ENCODE data around the gene ILKAP. TPM values are rescaled to one million over a fixed set of nuclear protein-coding genes. Genes with fewer than 3 reads are reported as not detected.

The ILKAP gene
- total RNA-seq, 1 experiment from 2014 or later, result 41.5 TPM

DNA sequence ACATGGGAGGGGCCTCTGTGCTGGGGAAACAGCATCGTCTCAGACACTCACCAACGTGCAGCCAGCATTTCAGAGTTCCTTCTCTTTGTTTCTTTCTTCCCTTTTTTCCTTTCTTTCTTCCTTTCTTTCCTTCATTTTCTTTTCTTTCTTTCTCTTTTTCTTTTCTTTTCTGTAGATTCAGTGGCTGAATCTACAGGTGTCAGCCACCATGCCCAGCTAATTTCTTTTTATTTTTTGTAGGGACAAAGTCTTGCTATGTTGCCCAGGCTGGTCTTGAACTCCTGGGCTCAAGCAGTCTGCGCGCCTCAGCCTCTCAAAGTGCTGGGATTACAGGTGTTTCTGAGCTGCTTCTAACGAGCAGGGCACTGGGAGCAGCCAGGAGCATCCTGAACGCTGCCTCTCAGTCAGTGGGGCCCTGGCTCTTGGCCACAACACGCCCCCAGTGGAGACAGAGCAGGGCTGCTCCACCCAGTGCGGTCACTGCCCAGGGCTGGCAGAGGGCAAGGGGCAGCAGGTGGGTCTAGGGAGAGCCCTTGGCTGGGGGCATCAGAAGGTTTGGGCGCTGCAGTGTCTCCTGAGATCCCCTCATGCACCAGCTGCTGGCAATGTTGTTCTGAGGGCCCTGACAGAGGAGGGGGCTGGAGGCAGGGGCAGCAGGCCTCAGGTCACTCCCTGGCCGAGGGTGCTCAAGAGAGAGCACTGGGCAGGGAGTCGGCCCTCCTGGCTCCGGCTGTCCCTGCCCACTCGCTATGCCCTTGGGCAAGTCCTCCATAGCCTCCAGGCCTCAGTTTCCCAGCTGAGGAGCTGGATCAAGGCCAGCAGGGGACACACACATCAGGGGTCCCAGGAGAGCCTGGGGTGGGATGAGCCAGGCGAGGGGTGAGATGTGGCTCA is 69.7 kb downstream of the ILKAP start:
- Mint-ChIP-seq H3K27ac (no peak overlapping the region; a peak in 1 of 7 replicates), H3K4me3 (no peak overlapping the region), H3K4me1 (no peaks in the 10 kb centered on the region), H3K36me3 (ENCODE audit: insufficient read depth in 1 of 3, low read depth in 3 of 3) (no peaks in the 10 kb centered on the region), H3K9me3 (no peaks in the 10 kb centered on the region), H3K27me3 (ENCODE audit: low read depth) (no peaks in the 10 kb centered on the region; the same call in 1 of the 2 replicates)
- Histone ChIP-seq H3K4me1 (ENCODE audit: insufficient read depth, low read length) (no peaks in the 10 kb centered on the region), H2BK12ac (ENCODE audit: insufficient read length, low read depth, low read length) (no peak overlapping the region), H4K20me1 (ENCODE audit: control insufficient read depth, insufficient read depth, insufficient read length) (no peaks in the 10 kb centered on the region), H3K18ac (ENCODE audit: insufficient read length, low read depth, low read length) (no peak overlapping the region), H3K4ac (ENCODE audit: low read depth, low read length) (no peak overlapping the region), H4K5ac (ENCODE audit: insufficient read length, low read depth, low read length) (no peak overlapping the region), H2BK15ac (ENCODE audit: low read depth, low read length) (no peak overlapping the region), H2BK5ac (ENCODE audit: insufficient read length, low read length) (no peak overlapping the region), H3K23ac (ENCODE audit: insufficient read length, low read depth, low read length) (no peak overlapping the region), H4K91ac (ENCODE audit: insufficient read length, low read depth, low read length) (no peak overlapping the region), H3K79me1 (ENCODE audit: insufficient read depth, low read depth, low read length, poor library complexity, severe bottlenecking) (no peaks in the 10 kb centered on the region), H2AFZ (ENCODE audit: low read length) (no peak overlapping the region), H3K4me2 (ENCODE audit: insufficient read depth, insufficient read length, low read length) (no peak overlapping the region), H3K27me3 (ENCODE audit: insufficient read depth, low read length) (no peaks in the 10 kb centered on the region), H3K9me3 (ENCODE audit: control insufficient read depth, low read depth, low read length) (no peaks in the 10 kb centered on the region), H3K23me2 (ENCODE audit: insufficient read length, low read depth, low read length, poor library complexity, severe bottlenecking) (no peaks in the 10 kb centered on the region), H3K79me2 (ENCODE audit: insufficient read depth, low read length) (no peaks in the 10 kb centered on the region), H2AK5ac (ENCODE audit: insufficient read length, low read length) (no peak overlapping the region), H3K27ac (ENCODE audit: insufficient read length, low read depth, low read length) (no peak overlapping the region), H2BK120ac (ENCODE audit: low read depth, low read length, poor library complexity, severe bottlenecking) (no peak overlapping the region), H3K14ac (ENCODE audit: insufficient read depth, low read length) (no peak overlapping the region), H3T11ph (ENCODE audit: low read length) (no peak overlapping the region), H3K56ac (ENCODE audit: insufficient read length, low read depth, low read length) (no peak overlapping the region), H4K8ac (replicated peaks; ENCODE audit: insufficient read length, low read depth, low read length) (no peak overlapping the region), H3K9ac (ENCODE audit: extremely low read depth, insufficient read length, low read length) (no peak overlapping the region), H2BK20ac (ENCODE audit: low read depth, low read length, poor library complexity, severe bottlenecking) (no peak overlapping the region)
- no peak for DNase-seq
- TF ChIP-seq CTCF (conservative IDR thresholded peaks at IDR 0.05), result peak; percentile 36; the same call in 1 of the 3 replicates
- WGBS (ENCODE audit: extremely low coverage, insufficient read length, low lambda C conversion rate), result no CpG with 5 or more reads among the region's 14 CpGs

Measured in H9 (cell line).